Suprapubic skin (tissue), 4 donors: Measurements from ENCODE around the gene B3GALT2. TPM values are rescaled to one million over a fixed set of nuclear protein-coding genes. Genes with fewer than 3 reads are reported as not detected.
"Not testable (repeated sequence)": the region's sequence is repeated elsewhere in the genome, so short reads cannot be mapped to it uniquely, and the experiment has no call there.

Experiments used
- DNase-seq, 2 donors: peaks; one replicate each; pipeline ENCODE4 v3.0.0-alpha.2; 2019; ENCODE audit warnings: low spot score in 2 of 2
- H3K27ac ChIP-seq: fragments of 200-600 bp; sonication (generic); one replicate; pipeline ENCODE4 v1.5.1; 2019
- H3K27me3 ChIP-seq: fragments of 200-600 bp; sonication (generic); one replicate; pipeline ENCODE4 v1.5.1; 2019
- H3K36me3 ChIP-seq: fragments of 200-600 bp; sonication (generic); one replicate; pipeline ENCODE4 v1.5.1; 2019
- H3K4me1 ChIP-seq: fragments of 200-600 bp; sonication (generic); one replicate; pipeline ENCODE4 v1.5.1; 2019
- H3K4me3 ChIP-seq: fragments of 200-600 bp; sonication (generic); one replicate; pipeline ENCODE4 v1.5.1; 2019; ENCODE audit warnings: mild to moderate bottlenecking
- H3K9me3 ChIP-seq: fragments of 200-600 bp; sonication (generic); one replicate; pipeline ENCODE4 v1.5.1; 2019
- EP300 ChIP-seq: sonication (generic); formaldehyde crosslinking; IDR thresholded peaks from one replicate; pipeline ENCODE4 v1.6.1; 2017; ENCODE audit warnings: antibody characterized with exemption
- POLR2A ChIP-seq, 2 donors: fragments of 450-650 bp; IDR thresholded peaks; one replicate each; pipeline ENCODE4 v1.6.1; 2017; ENCODE audit warnings: antibody characterized with exemption in 2 of 2, mild to moderate bottlenecking in 2 of 2, moderate library complexity in 2 of 2
- POLR2AphosphoS5 ChIP-seq, 3 donors: sonication (generic); formaldehyde crosslinking; IDR thresholded peaks; one replicate each; pipeline ENCODE4 v1.6.1; 2017; ENCODE audit warnings: antibody characterized with exemption in 3 of 3
- WGBS: methylation state at CpG from one replicate; pipeline ENCODE4 v1.1.5; 2018; 5-methylcytosine and 5-hydroxymethylcytosine counted together
- total RNA-seq, 4 donors: library from RNA; depleted of rRNA; stranded (reverse); fragments of >200 nt; gene quantifications; one replicate each; pipeline ENCODE4 v1.1.0, GENCODE V29; 2016
- TF ChIP-seq, protein P1 (sequence below), 2 donors: fragments of 200-600 bp in 1 of 2; fragments of 450-650 bp in 1 of 2; sonication (generic) in 1 of 2; IDR thresholded peaks; one replicate each; pipeline ENCODE4 v1.5.1; 2016 to 2019; ENCODE audit warnings: antibody characterized with exemption in 2 of 2, mild to moderate bottlenecking in 1 of 2, moderate library complexity in 1 of 2

B3GALT2 gene
- total RNA-seq, 4 donors from 2014 or later: 0.34 TPM; not detected in 3

DNA sequence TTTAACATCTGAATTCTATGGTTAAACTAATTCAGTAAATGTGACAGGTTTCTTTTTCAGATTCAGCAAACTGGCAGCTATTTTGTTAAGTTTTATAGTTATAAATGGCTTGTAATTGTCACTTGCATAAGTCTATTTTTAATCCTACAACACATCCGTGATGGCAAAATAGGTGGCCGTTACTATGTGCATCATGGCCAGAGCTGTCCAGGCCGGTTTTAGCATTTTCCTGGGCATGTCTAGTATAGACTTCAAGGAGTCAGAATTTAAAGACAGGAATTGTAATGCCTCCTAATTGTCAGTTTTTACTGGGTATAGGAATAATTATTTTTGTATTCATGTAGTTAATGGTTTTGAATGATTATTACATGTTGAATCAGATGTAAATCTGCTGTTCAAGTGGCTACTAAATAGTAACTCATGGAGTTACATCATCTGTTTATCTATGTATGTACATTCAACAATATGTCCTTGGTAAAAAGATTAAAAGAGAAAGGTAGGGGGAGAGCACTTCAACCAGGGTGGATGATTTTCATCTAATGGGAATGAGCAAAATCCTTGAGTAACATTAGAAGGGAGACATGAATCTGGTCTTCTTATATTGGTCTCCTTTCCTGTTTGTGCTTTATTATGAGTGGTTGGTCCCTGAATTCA is 3.2 kb upstream of the B3GALT2 start:
- no peak overlapping the region for H3K4me3 ChIP-seq
- peaks cover 5% of the 10 kb centered on the region for H3K36me3 ChIP-seq
- no peaks in the 10 kb centered on the region for H3K9me3 ChIP-seq
- H3K27ac ChIP-seq: no peak overlapping the region
- H3K27me3 ChIP-seq: no peaks in the 10 kb centered on the region
- DNase-seq: no peak
- H3K4me1 ChIP-seq: peaks cover 27% of the 10 kb centered on the region
- 87% methylated on average over 3 of the region's 3 CpGs for WGBS
- TF ChIP-seq POLR2A (IDR thresholded peaks at IDR 0.05) (no peak), EP300 (no peak), POLR2AphosphoS5 (IDR thresholded peaks at IDR 0.05) (no peak)

DNA sequence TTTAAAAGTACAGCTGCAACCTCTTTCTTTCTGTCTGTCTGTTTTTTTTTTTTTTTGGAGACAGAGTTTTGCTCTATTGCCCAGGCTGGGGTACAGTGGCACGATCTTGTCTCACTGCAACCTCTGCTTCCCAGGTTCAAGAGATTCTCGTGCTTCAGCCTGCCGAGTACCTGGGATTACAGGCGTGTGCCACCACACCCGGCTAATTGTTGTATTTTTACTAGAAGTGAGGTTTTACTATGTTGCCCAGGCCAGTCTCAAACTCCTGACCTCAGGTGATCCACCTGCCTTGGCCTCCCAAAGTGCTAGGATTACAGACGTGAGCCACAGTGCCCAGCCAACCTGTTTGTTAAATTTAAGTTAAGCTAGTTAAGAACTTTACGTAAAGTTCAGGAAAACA is 2.5 kb upstream of the B3GALT2 start:
- not testable (repeated sequence) for DNase-seq, H3K36me3 ChIP-seq, H3K4me3 ChIP-seq, H3K27me3 ChIP-seq, H3K27ac ChIP-seq, H3K9me3 ChIP-seq
- WGBS: 69% methylated on average over 7 of the region's 7 CpGs
- peaks cover 27% of the 10 kb centered on the region for H3K4me1 ChIP-seq

DNA sequence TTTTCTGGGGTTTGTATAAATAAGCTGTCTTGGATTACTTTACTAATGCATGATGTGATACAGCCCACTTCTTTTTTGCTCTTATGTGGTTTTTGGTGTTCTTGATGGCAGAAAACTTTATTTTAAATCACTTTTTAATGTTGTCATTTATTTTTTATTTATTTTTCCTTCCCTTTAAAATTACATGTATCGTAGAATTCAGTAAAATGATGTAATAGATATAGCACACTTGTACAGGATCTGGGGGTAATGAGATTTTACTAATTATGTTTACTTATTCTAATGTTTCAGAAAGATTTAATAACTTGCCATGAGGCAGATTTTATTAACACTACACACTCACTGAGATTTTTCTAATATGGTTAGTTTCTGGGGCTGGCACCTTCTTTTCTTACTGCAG is 701 bp upstream of the B3GALT2 start:
- H3K4me3 ChIP-seq: peak overlapping the region; percentile 36
- no peak for TF ChIP-seq POLR2A (IDR thresholded peaks at IDR 0.05)
- H3K9me3 ChIP-seq: no peaks in the 10 kb centered on the region
- H3K36me3 ChIP-seq: peaks cover under 1% of the 10 kb centered on the region
- WGBS: 93% methylated on average over 1 of the region's 1 CpG
- no peak for DNase-seq
- H3K4me1 ChIP-seq: peaks cover 27% of the 10 kb centered on the region
- no peak overlapping the region for H3K27ac ChIP-seq
- H3K27me3 ChIP-seq: no peaks in the 10 kb centered on the region

DNA sequence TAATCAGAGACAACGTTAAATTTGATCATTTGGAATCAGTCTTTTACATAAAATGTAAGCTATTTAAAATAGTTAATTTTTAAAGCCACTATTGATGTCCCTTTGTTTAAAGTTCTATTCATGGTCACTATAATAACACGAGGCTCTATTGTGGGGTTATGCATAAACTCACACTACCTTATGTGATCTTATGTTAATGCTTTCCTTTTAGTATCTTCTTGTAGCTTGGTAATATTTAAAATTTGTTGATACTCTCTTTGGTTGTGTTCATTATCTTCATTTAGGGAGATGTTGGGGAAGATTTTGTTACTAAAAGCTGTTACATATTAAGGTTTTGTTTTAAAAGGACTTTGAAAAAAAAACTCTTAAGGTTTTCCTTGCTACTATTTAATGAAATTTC is 1.2 kb downstream of the B3GALT2 start:
- Histone ChIP-seq H3K27me3 (no peaks in the 10 kb centered on the region), H3K9me3 (no peaks in the 10 kb centered on the region), H3K4me1 (peaks cover 28% of the 10 kb centered on the region), H3K27ac (no peak overlapping the region), H3K36me3 (no peaks in the 10 kb centered on the region), H3K4me3 (peak overlapping the region; percentile 36)
- DNase-seq: no peak
- whole genome bisulfite sequencing: 63% methylated on average over 2 of the region's 2 CpGs
- no peak for TF ChIP-seq POLR2A (IDR thresholded peaks at IDR 0.05)
- TF ChIP-seq, protein P1, sequence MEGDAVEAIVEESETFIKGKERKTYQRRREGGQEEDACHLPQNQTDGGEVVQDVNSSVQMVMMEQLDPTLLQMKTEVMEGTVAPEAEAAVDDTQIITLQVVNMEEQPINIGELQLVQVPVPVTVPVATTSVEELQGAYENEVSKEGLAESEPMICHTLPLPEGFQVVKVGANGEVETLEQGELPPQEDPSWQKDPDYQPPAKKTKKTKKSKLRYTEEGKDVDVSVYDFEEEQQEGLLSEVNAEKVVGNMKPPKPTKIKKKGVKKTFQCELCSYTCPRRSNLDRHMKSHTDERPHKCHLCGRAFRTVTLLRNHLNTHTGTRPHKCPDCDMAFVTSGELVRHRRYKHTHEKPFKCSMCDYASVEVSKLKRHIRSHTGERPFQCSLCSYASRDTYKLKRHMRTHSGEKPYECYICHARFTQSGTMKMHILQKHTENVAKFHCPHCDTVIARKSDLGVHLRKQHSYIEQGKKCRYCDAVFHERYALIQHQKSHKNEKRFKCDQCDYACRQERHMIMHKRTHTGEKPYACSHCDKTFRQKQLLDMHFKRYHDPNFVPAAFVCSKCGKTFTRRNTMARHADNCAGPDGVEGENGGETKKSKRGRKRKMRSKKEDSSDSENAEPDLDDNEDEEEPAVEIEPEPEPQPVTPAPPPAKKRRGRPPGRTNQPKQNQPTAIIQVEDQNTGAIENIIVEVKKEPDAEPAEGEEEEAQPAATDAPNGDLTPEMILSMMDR (IDR thresholded peaks at IDR 0.05): no peak
- no peak for TF ChIP-seq EP300
- no peak for TF ChIP-seq POLR2AphosphoS5 (IDR thresholded peaks at IDR 0.05)

DNA sequence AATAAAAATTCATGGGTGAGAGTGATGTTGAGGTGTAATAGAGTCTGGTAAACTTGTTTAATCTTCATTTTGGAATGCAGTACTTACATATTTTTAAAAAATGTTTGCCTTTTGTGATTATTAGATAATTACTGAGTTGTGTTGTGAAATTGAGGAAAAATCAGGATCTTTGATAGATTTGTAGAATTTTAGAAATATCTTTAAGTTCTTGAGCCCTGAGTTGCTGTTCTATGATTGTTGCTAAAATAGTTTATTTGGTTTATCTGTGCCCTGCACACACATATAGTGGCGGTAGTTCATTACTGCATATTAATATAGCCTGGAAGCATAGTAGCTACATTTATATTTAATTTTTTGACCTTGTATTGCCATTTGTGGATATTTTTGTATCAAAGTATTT is 1.6 kb downstream of the B3GALT2 start:
- peak overlapping the region; percentile 36 for H3K4me3 ChIP-seq
- TF ChIP-seq, protein P1 (IDR thresholded peaks at IDR 0.05): no peak
- TF ChIP-seq POLR2A (IDR thresholded peaks at IDR 0.05) (no peak), EP300 (no peak)
- no peaks in the 10 kb centered on the region for H3K9me3 ChIP-seq
- no peak for DNase-seq
- no peaks in the 10 kb centered on the region for H3K36me3 ChIP-seq
- no peaks in the 10 kb centered on the region for H3K27me3 ChIP-seq
- 85% methylated on average over 1 of the region's 1 CpG for WGBS
- no peak overlapping the region for H3K27ac ChIP-seq
- H3K4me1 ChIP-seq: peaks cover 27% of the 10 kb centered on the region

DNA sequence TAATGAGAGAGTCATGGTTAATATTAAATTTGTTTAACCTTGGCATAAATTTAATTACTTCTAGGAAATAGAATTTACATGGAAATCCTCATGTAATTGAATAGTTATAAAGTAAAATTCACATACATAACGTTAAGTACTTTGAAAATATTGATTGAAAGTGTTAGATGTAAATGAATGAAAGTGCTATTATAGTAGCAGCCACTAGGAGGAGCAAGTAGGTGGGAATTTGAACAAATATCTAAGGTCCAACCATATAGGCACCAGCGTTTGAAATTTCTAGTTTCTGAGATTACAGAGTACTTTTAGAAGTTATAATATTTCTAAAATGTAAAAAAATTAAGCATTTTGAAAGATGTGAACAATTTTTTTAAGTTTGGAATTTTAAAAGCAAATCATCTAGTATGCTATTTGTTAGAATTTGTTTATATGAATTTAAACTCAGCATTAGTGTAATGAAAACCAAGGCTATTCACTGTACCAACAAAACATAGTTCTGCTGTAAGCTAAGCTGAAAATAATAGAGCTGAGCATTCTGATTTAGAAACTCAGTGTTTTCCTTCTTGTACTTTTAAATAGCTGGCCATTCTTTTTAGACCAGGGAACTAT is 3.3 kb downstream of the B3GALT2 start:
- Histone ChIP-seq H3K4me1 (peaks cover 32% of the 10 kb centered on the region), H3K36me3 (no peaks in the 10 kb centered on the region), H3K27ac (no peak overlapping the region), H3K27me3 (no peaks in the 10 kb centered on the region), H3K4me3 (no peak overlapping the region), H3K9me3 (no peaks in the 10 kb centered on the region)
- WGBS: 1% methylated on average over 2 of the region's 2 CpGs
- TF ChIP-seq, protein P1 (IDR thresholded peaks at IDR 0.05): peak in 1 of 2 donors; percentile 69
- TF ChIP-seq EP300: no peak
- no peak for DNase-seq

DNA sequence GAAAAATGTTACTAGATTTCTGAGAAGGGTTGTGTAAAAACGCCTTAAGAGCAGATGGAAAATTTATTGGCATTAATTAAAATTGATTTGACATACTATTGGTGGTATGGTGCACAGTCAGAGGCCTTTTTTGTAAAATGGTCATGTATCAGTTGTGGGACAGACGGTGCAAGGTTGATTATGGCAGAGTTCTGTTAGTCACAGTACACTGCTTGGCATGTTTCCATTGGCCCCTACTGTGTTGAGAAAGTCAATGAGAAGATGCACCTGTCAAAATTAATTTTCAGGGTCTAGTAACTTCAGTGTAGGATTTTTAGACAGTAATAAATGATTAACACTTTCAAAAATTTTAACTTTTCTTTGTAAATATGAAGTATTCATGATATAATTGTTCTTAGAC is 4.4 kb downstream of the B3GALT2 start:
- H3K27ac ChIP-seq: no peak overlapping the region
- TF ChIP-seq EP300 (no peak), POLR2AphosphoS5 (IDR thresholded peaks at IDR 0.05) (no peak), POLR2A (IDR thresholded peaks at IDR 0.05) (no peak)
- TF ChIP-seq, protein P1 (IDR thresholded peaks at IDR 0.05): no peak
- 67% methylated on average over 2 of the region's 2 CpGs for WGBS
- H3K36me3 ChIP-seq: no peaks in the 10 kb centered on the region
- H3K4me1 ChIP-seq: peaks cover 31% of the 10 kb centered on the region
- no peak overlapping the region for H3K4me3 ChIP-seq
- H3K27me3 ChIP-seq: no peaks in the 10 kb centered on the region
- DNase-seq: no peak
- H3K9me3 ChIP-seq: no peaks in the 10 kb centered on the region
